ENCODE measurements around the gene PRKAG1. TPM values are rescaled to one million over a fixed set of nuclear protein-coding genes. Genes with fewer than 3 reads are reported as not detected.
A peak's percentile ranks its signal among the peaks of the same experiment; 100 is the strongest.

The PRKAG1 gene
- polyA plus RNA-seq, 3 donors, result 35.9 to 58.9 (median 50.1) TPM

GRCh38 chr12:49026101-49026500, 7.5 kb upstream of the PRKAG1 start:
- no peak overlapping the region for H3K4me3 Mint-ChIP-seq
- Histone ChIP-seq H3K4me2 (replicated peaks; ENCODE audit: extremely low read depth, low read length, poor library complexity, severe bottlenecking) (no peak overlapping the region), H4K20me1 (ENCODE audit: insufficient read depth, low read length) (peaks cover 69% of the 10 kb centered on the region), H3K36me3 (replicated peaks in 1 of 2; ENCODE audit: control insufficient read depth in 1 of 2, insufficient read depth in 2 of 2, low read length in 2 of 2) (peaks cover 95 to 100% of the 10 kb centered on the region in 2 donors), H3K4me1 (ENCODE audit: control insufficient read depth in 1 of 2, insufficient read depth in 2 of 2, low read length in 2 of 2) (no peaks in the 10 kb centered on the region), H2AFZ (ENCODE audit: insufficient read depth, low read depth, low read length, poor library complexity, severe bottlenecking) (no peak overlapping the region), H3K27me3 (ENCODE audit: control insufficient read depth in 2 of 2, insufficient read depth in 2 of 2, low read length in 2 of 2) (no peaks in the 10 kb centered on the region), H3K9me3 (replicated peaks in 1 of 2; ENCODE audit: control insufficient read depth in 1 of 2, insufficient read depth in 1 of 2, low read length in 2 of 2) (no peaks in the 10 kb centered on the region), H3K4me3 (replicated peaks in 1 of 3; ENCODE audit: low read depth in 2 of 3, low read length in 3 of 3) (no peak overlapping the region), H3K79me2 (ENCODE audit: insufficient read depth, low read length) (peaks cover 10% of the 10 kb centered on the region), H3K27ac (ENCODE audit: low read depth in 1 of 2, low read length in 2 of 2) (peak overlapping the region in 1 of 2 donors; percentile 26), H3K9ac (ENCODE audit: insufficient read depth, low read length, poor library complexity, severe bottlenecking) (no peak overlapping the region)
- no peak for TF ChIP-seq CTCF (IDR thresholded peaks at IDR 0.05)
- intact Hi-C loops (cut with micrococcal nuclease), result no loop called here
- no peaks in the 10 kb centered on the region for H3K9me3 Mint-ChIP-seq
- H3K27ac Mint-ChIP-seq, result peak overlapping the region in 5 of 7 donors; percentile 2 to 75 (median 18)
- H3K36me3 Mint-ChIP-seq, result peaks cover 81 to 96% of the 10 kb centered on the region in 2 donors
- no peaks in the 10 kb centered on the region for H3K27me3 Mint-ChIP-seq (ENCODE audit: low read depth in 3 of 3)
- no peak for DNase-seq
- H3K4me1 Mint-ChIP-seq, result peaks cover 14% of the 10 kb centered on the region
- 99% methylated on average over 21 of the region's 21 CpGs for WGBS (ENCODE audit: insufficient coverage)

DNA sequence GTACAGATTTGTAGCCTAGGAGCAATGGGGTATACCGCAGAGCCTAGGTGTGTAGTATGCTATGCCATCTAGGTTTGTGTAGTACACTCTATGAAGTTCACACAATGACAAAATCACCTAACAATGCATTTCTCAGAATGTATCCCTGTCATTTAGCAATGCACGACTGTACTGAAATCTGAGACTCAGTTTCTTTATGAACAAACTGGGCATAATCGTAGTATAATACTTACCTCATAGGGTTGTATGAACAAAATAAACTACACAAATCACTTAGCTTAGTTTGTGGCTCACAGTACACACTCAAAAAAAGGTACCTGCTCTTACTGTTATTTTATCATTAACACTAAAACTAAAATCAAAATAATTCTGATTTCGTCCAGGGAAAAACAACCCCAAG, 6.9 kb upstream of the PRKAG1 start:
- no peak overlapping the region for H3K4me3 ChIP-seq (replicated peaks in 1 of 3; ENCODE audit: low read depth in 2 of 3, low read length in 3 of 3)
- intact Hi-C loops (cut with micrococcal nuclease), result no loop called here

More for the DNA sequence above, 6.9 kb upstream of the PRKAG1 start:
- Histone ChIP-seq H3K9ac (ENCODE audit: insufficient read depth, low read length, poor library complexity, severe bottlenecking) (no peak overlapping the region), H3K4me1 (ENCODE audit: control insufficient read depth in 1 of 2, insufficient read depth in 2 of 2, low read length in 2 of 2) (peaks cover 3% of the 10 kb centered on the region in 2 donors), H3K27ac (ENCODE audit: low read depth in 1 of 2, low read length in 2 of 2) (peak overlapping the region in 1 of 2 donors; percentile 26), H2AFZ (ENCODE audit: insufficient read depth, low read depth, low read length, poor library complexity, severe bottlenecking) (no peak overlapping the region), H3K36me3 (replicated peaks in 1 of 2; ENCODE audit: control insufficient read depth in 1 of 2, insufficient read depth in 2 of 2, low read length in 2 of 2) (peaks cover 91 to 99% of the 10 kb centered on the region in 2 donors), H3K9me3 (replicated peaks in 1 of 2; ENCODE audit: control insufficient read depth in 1 of 2, insufficient read depth in 1 of 2, low read length in 2 of 2) (no peaks in the 10 kb centered on the region), H3K79me2 (ENCODE audit: insufficient read depth, low read length) (peaks cover 15% of the 10 kb centered on the region), H4K20me1 (ENCODE audit: insufficient read depth, low read length) (peaks cover 62% of the 10 kb centered on the region), H3K27me3 (ENCODE audit: control insufficient read depth in 2 of 2, insufficient read depth in 2 of 2, low read length in 2 of 2) (no peaks in the 10 kb centered on the region), H3K4me2 (replicated peaks; ENCODE audit: extremely low read depth, low read length, poor library complexity, severe bottlenecking) (no peak overlapping the region)
- Mint-ChIP-seq H3K9me3 (no peaks in the 10 kb centered on the region), H3K27ac (peak overlapping the region in 1 of 7 donors; percentile 2), H3K36me3 (peaks cover 82 to 96% of the 10 kb centered on the region in 2 donors), H3K4me3 (no peak overlapping the region), H3K27me3 (ENCODE audit: low read depth in 3 of 3) (no peaks in the 10 kb centered on the region), H3K4me1 (peaks cover 18% of the 10 kb centered on the region)
- DNase-seq, result no peak
- TF ChIP-seq CTCF (IDR thresholded peaks at IDR 0.05), result no peak
- WGBS (ENCODE audit: insufficient coverage), result no CpG with 5 or more reads among the region's 4 CpGs
